ENCODE results near the gene AMPH. TPM values are rescaled to one million over a fixed set of nuclear protein-coding genes. Genes with fewer than 3 reads are reported as not detected.
A peak's percentile ranks its signal among the peaks of the same experiment; 100 is the strongest.

Gene AMPH
- total RNA-seq, 1 donor from 2014 or later = 0.23 TPM

- Mint-ChIP-seq H3K4me1 (ENCODE audit: low read depth) (peaks cover 12% of the 10 kb centered on the region), H3K9me3 (no peaks in the 10 kb centered on the region), H3K36me3 (ENCODE audit: low read depth) (peaks cover 3% of the 10 kb centered on the region), H3K27me3 (ENCODE audit: low read depth) (peaks cover under 1% of the 10 kb centered on the region), H3K27ac (no peak overlapping the region), H3K4me3 (ENCODE audit: low read depth) (no peak overlapping the region)
- intact Hi-C loops (cut with micrococcal nuclease) = no loop called here
- DNase-seq (ENCODE audit: low spot score) = no peak
These were observed 236.5 kb downstream of the AMPH start for GRCh38 chr7:38394660-38395059.

- Mint-ChIP-seq H3K27me3 (ENCODE audit: low read depth) (no peaks in the 10 kb centered on the region), H3K4me1 (ENCODE audit: low read depth) (peaks cover 10% of the 10 kb centered on the region), H3K27ac (no peak overlapping the region), H3K9me3 (no peaks in the 10 kb centered on the region), H3K36me3 (ENCODE audit: low read depth) (peaks cover 3% of the 10 kb centered on the region), H3K4me3 (ENCODE audit: low read depth) (no peak overlapping the region)
- intact Hi-C loops (cut with micrococcal nuclease) = no loop called here
- DNase-seq (ENCODE audit: low spot score) = no peak
These were observed 237.3 kb downstream of the AMPH start for GRCh38 chr7:38393874-38394273.

- Mint-ChIP-seq H3K27me3 (ENCODE audit: low read depth) (peaks cover 3% of the 10 kb centered on the region), H3K36me3 (ENCODE audit: low read depth) (peaks cover 3% of the 10 kb centered on the region), H3K4me3 (ENCODE audit: low read depth) (no peak overlapping the region), H3K9me3 (no peaks in the 10 kb centered on the region), H3K4me1 (ENCODE audit: low read depth) (no peaks in the 10 kb centered on the region), H3K27ac (no peak overlapping the region)
- DNase-seq (ENCODE audit: low spot score) = no peak
- intact Hi-C loops (cut with micrococcal nuclease) = no loop called here
These were observed 239.4 kb downstream of the AMPH start for GRCh38 chr7:38391751-38392150.

GRCh38 chr7:38385682-38386081 is 245.5 kb downstream of the AMPH start:
- Mint-ChIP-seq H3K9me3 (no peaks in the 10 kb centered on the region), H3K27ac (no peak overlapping the region), H3K36me3 (ENCODE audit: low read depth) (peaks cover 5% of the 10 kb centered on the region), H3K27me3 (ENCODE audit: low read depth) (peaks cover 3% of the 10 kb centered on the region), H3K4me1 (ENCODE audit: low read depth) (peaks cover 2% of the 10 kb centered on the region), H3K4me3 (ENCODE audit: low read depth) (no peak overlapping the region)
- intact Hi-C loops (cut with micrococcal nuclease) = no loop called here
- no peak for DNase-seq (ENCODE audit: low spot score)

- no peak for DNase-seq (ENCODE audit: low spot score)
- H3K27me3 Mint-ChIP-seq (ENCODE audit: low read depth) = peaks cover 3% of the 10 kb centered on the region
- peaks cover 18% of the 10 kb centered on the region for H3K36me3 Mint-ChIP-seq (ENCODE audit: low read depth)
- H3K27ac Mint-ChIP-seq = no peak overlapping the region
- intact Hi-C loops (cut with micrococcal nuclease) = no loop called here
- H3K9me3 Mint-ChIP-seq = no peaks in the 10 kb centered on the region
- peaks cover 2% of the 10 kb centered on the region for H3K4me1 Mint-ChIP-seq (ENCODE audit: low read depth)
- H3K4me3 Mint-ChIP-seq (ENCODE audit: low read depth) = no peak overlapping the region
These were observed 247.9 kb downstream of the AMPH start for GRCh38 chr7:38383281-38383680.

- H3K4me3 Mint-ChIP-seq (ENCODE audit: low read depth) = no peak overlapping the region
- intact Hi-C loops (cut with micrococcal nuclease) = no loop called here
- H3K27ac Mint-ChIP-seq = no peak overlapping the region
- H3K36me3 Mint-ChIP-seq (ENCODE audit: low read depth) = peaks cover 20% of the 10 kb centered on the region
- H3K27me3 Mint-ChIP-seq (ENCODE audit: low read depth) = peaks cover 3% of the 10 kb centered on the region
- no peaks in the 10 kb centered on the region for H3K9me3 Mint-ChIP-seq
- H3K4me1 Mint-ChIP-seq (ENCODE audit: low read depth) = peaks cover 2% of the 10 kb centered on the region
- DNase-seq (ENCODE audit: low spot score) = no peak
These were observed 248.5 kb downstream of the AMPH start for GRCh38 chr7:38382684-38383083.

GRCh38 chr7:38375453-38375852 is 255.7 kb downstream of the AMPH start:
- Mint-ChIP-seq H3K36me3 (ENCODE audit: low read depth) (peaks cover 24% of the 10 kb centered on the region), H3K4me3 (ENCODE audit: low read depth) (no peak overlapping the region), H3K27ac (no peak overlapping the region), H3K4me1 (ENCODE audit: low read depth) (peaks cover 6% of the 10 kb centered on the region), H3K27me3 (ENCODE audit: low read depth) (no peaks in the 10 kb centered on the region), H3K9me3 (no peaks in the 10 kb centered on the region)
- no peak for DNase-seq (ENCODE audit: low spot score)
- intact Hi-C loops (cut with micrococcal nuclease) = no loop called here

GRCh38 chr7:38374507-38374906 is 256.7 kb downstream of the AMPH start:
- no peak for DNase-seq (ENCODE audit: low spot score)
- no peak overlapping the region for H3K27ac Mint-ChIP-seq
- H3K27me3 Mint-ChIP-seq (ENCODE audit: low read depth) = no peaks in the 10 kb centered on the region
- no peaks in the 10 kb centered on the region for H3K9me3 Mint-ChIP-seq
- intact Hi-C loops (cut with micrococcal nuclease) = loop anchor here (1.0 kb wide), 1 partner anchor 267 kb away; no protein-coding TSS in a partner anchor
- H3K36me3 Mint-ChIP-seq (ENCODE audit: low read depth) = peaks cover 18% of the 10 kb centered on the region
- peaks cover 13% of the 10 kb centered on the region for H3K4me1 Mint-ChIP-seq (ENCODE audit: low read depth)
- no peak overlapping the region for H3K4me3 Mint-ChIP-seq (ENCODE audit: low read depth)

GRCh38 chr7:38373155-38373554 is 258.0 kb downstream of the AMPH start:
- intact Hi-C loops (cut with micrococcal nuclease) = no loop called here
- no peak for DNase-seq (ENCODE audit: low spot score)
- Mint-ChIP-seq H3K4me1 (ENCODE audit: low read depth) (peaks cover 21% of the 10 kb centered on the region), H3K9me3 (no peaks in the 10 kb centered on the region), H3K36me3 (ENCODE audit: low read depth) (peaks cover 12% of the 10 kb centered on the region), H3K27me3 (ENCODE audit: low read depth) (no peaks in the 10 kb centered on the region), H3K27ac (no peak overlapping the region), H3K4me3 (ENCODE audit: low read depth) (no peak overlapping the region)

- Mint-ChIP-seq H3K27ac (peak overlapping the region; percentile 3), H3K4me1 (ENCODE audit: low read depth) (peaks cover 30% of the 10 kb centered on the region), H3K27me3 (ENCODE audit: low read depth) (no peaks in the 10 kb centered on the region), H3K36me3 (ENCODE audit: low read depth) (peaks cover 9% of the 10 kb centered on the region), H3K9me3 (no peaks in the 10 kb centered on the region), H3K4me3 (ENCODE audit: low read depth) (no peak overlapping the region)
- DNase-seq (ENCODE audit: low spot score) = no peak
- intact Hi-C loops (cut with micrococcal nuclease) = no loop called here
These were observed 258.9 kb downstream of the AMPH start for GRCh38 chr7:38372290-38372689.

GRCh38 chr7:38369816-38370493 is 261.2 kb downstream of the AMPH start:
- Mint-ChIP-seq H3K9me3 (no peaks in the 10 kb centered on the region), H3K4me3 (ENCODE audit: low read depth) (no peak overlapping the region), H3K27me3 (ENCODE audit: low read depth) (no peaks in the 10 kb centered on the region), H3K4me1 (ENCODE audit: low read depth) (peaks cover 38% of the 10 kb centered on the region), H3K27ac (peak overlapping the region; percentile 61), H3K36me3 (ENCODE audit: low read depth) (peaks cover 5% of the 10 kb centered on the region)
- peak; percentile 66 for DNase-seq (ENCODE audit: low spot score)
- intact Hi-C loops (cut with micrococcal nuclease) = loop anchor here (1.0 to 5.0 kb wide), 3 partner anchors 191 to 468 kb away; partner anchors contain the start of gene STARD3NL

- Mint-ChIP-seq H3K4me3 (ENCODE audit: low read depth) (no peak overlapping the region), H3K36me3 (ENCODE audit: low read depth) (peaks cover 21% of the 10 kb centered on the region), H3K9me3 (no peaks in the 10 kb centered on the region), H3K27me3 (ENCODE audit: low read depth) (no peaks in the 10 kb centered on the region), H3K4me1 (ENCODE audit: low read depth) (peaks cover 48% of the 10 kb centered on the region), H3K27ac (peak overlapping the region; percentile 4)
- intact Hi-C loops (cut with micrococcal nuclease) = loop anchor here (2.0 to 5.0 kb wide), 2 partner anchors 189 to 466 kb away; partner anchors contain the start of gene STARD3NL
- DNase-seq (ENCODE audit: low spot score) = peak; percentile 67
These were observed 263.0 kb downstream of the AMPH start for GRCh38 chr7:38368191-38368605.

- no peak overlapping the region for H3K4me3 Mint-ChIP-seq (ENCODE audit: low read depth)
- no peak for DNase-seq (ENCODE audit: low spot score)
- peaks cover 55% of the 10 kb centered on the region for H3K4me1 Mint-ChIP-seq (ENCODE audit: low read depth)
- peaks cover 25% of the 10 kb centered on the region for H3K36me3 Mint-ChIP-seq (ENCODE audit: low read depth)
- H3K9me3 Mint-ChIP-seq = no peaks in the 10 kb centered on the region
- intact Hi-C loops (cut with micrococcal nuclease) = loop anchor here (1.0 to 5.0 kb wide), 3 partner anchors 134 to 465 kb away; no protein-coding TSS in a partner anchor
- no peaks in the 10 kb centered on the region for H3K27me3 Mint-ChIP-seq (ENCODE audit: low read depth)
- H3K27ac Mint-ChIP-seq = peak overlapping the region; percentile 68
These were observed 263.8 kb downstream of the AMPH start for GRCh38 chr7:38367301-38367890.

All from activated T-helper 2 cell treated with anti-CD3 and anti-CD28 coated beads, Interferon-gamma antibody, Interleukin-2, Interleukin-4, amounts not matched to agents 10 μg/mL and 5 μg/mL and 100 μg/mL, durations not matched to agents 14 hours and 24 hours and 36 hours (primary cell).